ENCODE data around the gene DNAH10. TPM values are rescaled to one million over a fixed set of nuclear protein-coding genes. Genes with fewer than 3 reads are reported as not detected.
A peak's percentile ranks its signal among the peaks of the same experiment; 100 is the strongest.

Gene DNAH10
- total RNA-seq, 1 donor from 2014 or later = 0.54 TPM

DNA sequence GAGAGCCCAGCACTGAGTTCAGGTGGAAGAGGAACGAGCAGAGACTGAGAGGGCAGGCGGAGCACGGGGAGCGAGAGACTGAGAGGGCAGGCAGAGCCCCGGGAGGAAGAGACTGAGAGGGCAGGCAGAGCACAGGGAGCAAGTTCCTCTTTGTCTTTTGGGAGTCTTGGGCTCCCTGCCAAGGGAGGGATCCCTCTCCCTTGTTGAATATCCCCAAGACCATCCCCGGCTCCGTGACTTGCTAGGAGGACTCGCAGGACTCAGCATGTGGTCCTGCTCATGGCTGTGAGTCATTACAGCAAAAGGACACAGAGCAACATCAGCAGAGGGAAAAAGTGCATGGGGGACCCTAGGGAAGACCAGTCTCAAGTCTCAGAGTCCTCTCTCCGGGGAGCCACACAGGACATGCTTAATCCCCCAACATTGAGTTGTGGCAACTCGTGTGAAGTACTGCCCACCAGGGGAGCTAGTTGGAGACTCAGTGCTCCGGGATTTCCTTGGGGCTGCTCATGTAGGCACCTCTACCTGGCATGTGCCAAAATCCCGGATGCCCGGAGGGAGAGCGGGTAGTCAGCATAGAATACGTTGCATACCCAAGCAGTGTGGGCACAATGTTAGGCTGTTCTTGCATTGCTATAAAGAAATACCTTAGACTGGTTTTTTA, 129.5 kb downstream of the DNAH10 start:
- no peaks in the 10 kb centered on the region for H3K36me3 ChIP-seq (ENCODE audit: insufficient read depth, low read length)
- H3K79me2 ChIP-seq (ENCODE audit: insufficient read depth, low read length) = no peaks in the 10 kb centered on the region
- peaks cover 3% of the 10 kb centered on the region for H3K4me1 ChIP-seq (ENCODE audit: insufficient read depth, low read length)
- peaks cover 8% of the 10 kb centered on the region for H3K9me3 Mint-ChIP-seq (ENCODE audit: unreplicated experiment)
- H3K4me2 ChIP-seq (ENCODE audit: low read length) = peak overlapping the region; percentile 54
- DNase-seq (ENCODE audit: low read depth) = no peak
- peak overlapping the region; percentile 77 for H3K27ac Mint-ChIP-seq (ENCODE audit: unreplicated experiment)
- TF ChIP-seq, protein P1, sequence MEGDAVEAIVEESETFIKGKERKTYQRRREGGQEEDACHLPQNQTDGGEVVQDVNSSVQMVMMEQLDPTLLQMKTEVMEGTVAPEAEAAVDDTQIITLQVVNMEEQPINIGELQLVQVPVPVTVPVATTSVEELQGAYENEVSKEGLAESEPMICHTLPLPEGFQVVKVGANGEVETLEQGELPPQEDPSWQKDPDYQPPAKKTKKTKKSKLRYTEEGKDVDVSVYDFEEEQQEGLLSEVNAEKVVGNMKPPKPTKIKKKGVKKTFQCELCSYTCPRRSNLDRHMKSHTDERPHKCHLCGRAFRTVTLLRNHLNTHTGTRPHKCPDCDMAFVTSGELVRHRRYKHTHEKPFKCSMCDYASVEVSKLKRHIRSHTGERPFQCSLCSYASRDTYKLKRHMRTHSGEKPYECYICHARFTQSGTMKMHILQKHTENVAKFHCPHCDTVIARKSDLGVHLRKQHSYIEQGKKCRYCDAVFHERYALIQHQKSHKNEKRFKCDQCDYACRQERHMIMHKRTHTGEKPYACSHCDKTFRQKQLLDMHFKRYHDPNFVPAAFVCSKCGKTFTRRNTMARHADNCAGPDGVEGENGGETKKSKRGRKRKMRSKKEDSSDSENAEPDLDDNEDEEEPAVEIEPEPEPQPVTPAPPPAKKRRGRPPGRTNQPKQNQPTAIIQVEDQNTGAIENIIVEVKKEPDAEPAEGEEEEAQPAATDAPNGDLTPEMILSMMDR (IDR thresholded peaks at IDR 0.05; ENCODE audit: insufficient read depth, low read depth, low read length) = no peak
- no peak for TF ChIP-seq EZH2 (IDR thresholded peaks at IDR 0.05; ENCODE audit: insufficient read depth, low read length)
- peaks cover 40% of the 10 kb centered on the region for H3K27me3 Mint-ChIP-seq (ENCODE audit: low read depth, unreplicated experiment)
- FAIRE-seq = no peak
- H3K4me1 Mint-ChIP-seq (ENCODE audit: low read depth, unreplicated experiment) = peaks cover 3% of the 10 kb centered on the region
- no peak overlapping the region for H3K27ac ChIP-seq (ENCODE audit: low read depth, low read length)
- H3K27me3 ChIP-seq (ENCODE audit: insufficient read depth, low read length) = peaks cover 6% of the 10 kb centered on the region
- no peak overlapping the region for H3K4me3 Mint-ChIP-seq (ENCODE audit: unreplicated experiment)
- peak overlapping the region; percentile 31 for H2AFZ ChIP-seq (ENCODE audit: low read depth, low read length)
- peaks cover 4% of the 10 kb centered on the region for H3K36me3 Mint-ChIP-seq (ENCODE audit: low read depth, unreplicated experiment)
- H3K4me3 ChIP-seq (ENCODE audit: insufficient read depth, low read depth, low read length) = no peak overlapping the region
- H4K20me1 ChIP-seq (ENCODE audit: insufficient read depth, low read length) = no peaks in the 10 kb centered on the region
- H3K9ac ChIP-seq (ENCODE audit: low read length) = no peak overlapping the region
- H3K9me3 ChIP-seq (ENCODE audit: insufficient read depth, low read depth, low read length) = no peaks in the 10 kb centered on the region

DNA sequence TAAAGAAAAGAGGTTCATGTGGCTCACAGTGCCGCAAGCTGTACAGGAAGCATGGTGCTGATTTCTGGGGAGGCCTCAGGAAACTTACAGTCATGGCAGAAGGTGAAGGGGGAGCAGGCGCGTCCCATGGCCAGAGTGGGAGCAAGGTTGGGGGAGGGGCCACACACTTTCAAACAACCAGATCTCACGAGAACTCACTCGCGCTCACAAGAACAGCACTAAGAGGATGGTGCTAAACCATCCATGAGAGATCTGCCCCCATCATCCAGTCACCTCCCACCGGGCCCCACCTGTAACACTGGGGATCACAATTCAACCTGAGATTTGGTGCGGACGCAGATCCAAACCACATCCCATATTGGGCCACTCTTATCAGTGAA, 130.1 kb downstream of the DNAH10 start:
- Histone ChIP-seq H3K4me3 (ENCODE audit: insufficient read depth, low read depth, low read length) (no peak overlapping the region), H3K9ac (ENCODE audit: low read length) (no peak overlapping the region), H3K4me2 (ENCODE audit: low read length) (no peak overlapping the region), H4K20me1 (ENCODE audit: insufficient read depth, low read length) (no peaks in the 10 kb centered on the region), H3K27ac (ENCODE audit: low read depth, low read length) (no peak overlapping the region), H3K27me3 (ENCODE audit: insufficient read depth, low read length) (peaks cover 4% of the 10 kb centered on the region), H3K4me1 (ENCODE audit: insufficient read depth, low read length) (peaks cover 8% of the 10 kb centered on the region), H3K9me3 (ENCODE audit: insufficient read depth, low read depth, low read length) (no peaks in the 10 kb centered on the region), H3K36me3 (ENCODE audit: insufficient read depth, low read length) (no peaks in the 10 kb centered on the region), H3K79me2 (ENCODE audit: insufficient read depth, low read length) (no peaks in the 10 kb centered on the region), H2AFZ (ENCODE audit: low read depth, low read length) (no peak overlapping the region)
- Mint-ChIP-seq H3K4me1 (ENCODE audit: low read depth, unreplicated experiment) (peaks cover 6% of the 10 kb centered on the region), H3K4me3 (ENCODE audit: unreplicated experiment) (no peak overlapping the region), H3K9me3 (ENCODE audit: unreplicated experiment) (peaks cover 8% of the 10 kb centered on the region), H3K27ac (ENCODE audit: unreplicated experiment) (no peak overlapping the region), H3K36me3 (ENCODE audit: low read depth, unreplicated experiment) (peaks cover 3% of the 10 kb centered on the region), H3K27me3 (ENCODE audit: low read depth, unreplicated experiment) (peaks cover 37% of the 10 kb centered on the region)
- DNase-seq (ENCODE audit: low read depth) = no peak
- no peak for FAIRE-seq
- no peak for TF ChIP-seq EZH2 (IDR thresholded peaks at IDR 0.05; ENCODE audit: insufficient read depth, low read length)
- TF ChIP-seq, protein P1 (IDR thresholded peaks at IDR 0.05; ENCODE audit: insufficient read depth, low read depth, low read length) = no peak

DNA sequence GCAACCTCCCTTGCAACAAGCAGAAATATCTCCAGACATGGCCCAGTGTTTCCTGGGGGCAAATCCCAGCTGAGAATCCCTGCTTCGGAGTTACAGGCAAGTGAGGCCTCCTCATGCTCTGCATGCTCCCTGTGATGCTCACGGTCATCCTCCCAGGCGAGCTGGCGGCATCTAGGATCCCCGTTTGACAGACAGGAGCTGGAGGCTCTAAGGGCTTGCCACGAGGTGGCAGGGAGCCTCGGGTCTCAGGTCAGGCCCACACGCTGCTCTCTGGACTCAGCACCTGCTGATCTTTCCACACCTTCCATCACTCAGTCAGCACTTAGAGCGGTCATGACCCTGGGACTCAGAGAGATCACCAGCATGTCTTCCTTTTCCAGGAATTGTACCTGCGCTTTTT, 130.8 kb downstream of the DNAH10 start:
- H3K9me3 Mint-ChIP-seq (ENCODE audit: unreplicated experiment) = peaks cover 6% of the 10 kb centered on the region
- peaks cover 7% of the 10 kb centered on the region for H3K4me1 Mint-ChIP-seq (ENCODE audit: low read depth, unreplicated experiment)
- Histone ChIP-seq H3K4me3 (ENCODE audit: insufficient read depth, low read depth, low read length) (no peak overlapping the region), H3K9me3 (ENCODE audit: insufficient read depth, low read depth, low read length) (no peaks in the 10 kb centered on the region), H3K9ac (ENCODE audit: low read length) (no peak overlapping the region), H3K27me3 (ENCODE audit: insufficient read depth, low read length) (peaks cover 4% of the 10 kb centered on the region), H3K79me2 (ENCODE audit: insufficient read depth, low read length) (no peaks in the 10 kb centered on the region), H3K4me1 (ENCODE audit: insufficient read depth, low read length) (peaks cover 11% of the 10 kb centered on the region), H4K20me1 (ENCODE audit: insufficient read depth, low read length) (no peaks in the 10 kb centered on the region), H3K36me3 (ENCODE audit: insufficient read depth, low read length) (no peaks in the 10 kb centered on the region), H2AFZ (ENCODE audit: low read depth, low read length) (no peak overlapping the region), H3K27ac (ENCODE audit: low read depth, low read length) (no peak overlapping the region), H3K4me2 (ENCODE audit: low read length) (no peak overlapping the region)
- peaks cover 37% of the 10 kb centered on the region for H3K27me3 Mint-ChIP-seq (ENCODE audit: low read depth, unreplicated experiment)
- FAIRE-seq (no peak), DNase-seq (ENCODE audit: low read depth) (no peak)
- H3K27ac Mint-ChIP-seq (ENCODE audit: unreplicated experiment) = no peak overlapping the region
- H3K4me3 Mint-ChIP-seq (ENCODE audit: unreplicated experiment) = no peak overlapping the region
- TF ChIP-seq, protein P1 (IDR thresholded peaks at IDR 0.05; ENCODE audit: insufficient read depth, low read depth, low read length) = no peak
- TF ChIP-seq EZH2 (IDR thresholded peaks at IDR 0.05; ENCODE audit: insufficient read depth, low read length) = no peak
- H3K36me3 Mint-ChIP-seq (ENCODE audit: low read depth, unreplicated experiment) = peaks cover 3% of the 10 kb centered on the region

All from astrocyte (in vitro differentiated cells and primary cell).